Muscle of arm (tissue), 12 donors: ENCODE measurements around the gene FRAS1. TPM values are rescaled to one million over a fixed set of nuclear protein-coding genes. Genes with fewer than 3 reads are reported as not detected.
"Not testable (repeated sequence)": the region's sequence is repeated elsewhere in the genome, so short reads cannot be mapped to it uniquely, and the experiment has no call there.

Experiments used
- DNase-seq: peaks from one replicate; pipeline ENCODE4 v3.0.0-alpha.2; 2013
- polyA plus RNA-seq, 12 donors: library from polyadenylated mRNA; unstranded; fragments of 120-200 nt; gene quantifications; one replicate each; pipeline ENCODE4 v1.2.1, GENCODE V29; 2013; ENCODE audit not compliant: insufficient read length in 12 of 12

FRAS1 gene
- polyA plus RNA-seq, 12 donors: 5.0 to 19.8 (median 8.0) TPM; not detected in 1

DNA sequence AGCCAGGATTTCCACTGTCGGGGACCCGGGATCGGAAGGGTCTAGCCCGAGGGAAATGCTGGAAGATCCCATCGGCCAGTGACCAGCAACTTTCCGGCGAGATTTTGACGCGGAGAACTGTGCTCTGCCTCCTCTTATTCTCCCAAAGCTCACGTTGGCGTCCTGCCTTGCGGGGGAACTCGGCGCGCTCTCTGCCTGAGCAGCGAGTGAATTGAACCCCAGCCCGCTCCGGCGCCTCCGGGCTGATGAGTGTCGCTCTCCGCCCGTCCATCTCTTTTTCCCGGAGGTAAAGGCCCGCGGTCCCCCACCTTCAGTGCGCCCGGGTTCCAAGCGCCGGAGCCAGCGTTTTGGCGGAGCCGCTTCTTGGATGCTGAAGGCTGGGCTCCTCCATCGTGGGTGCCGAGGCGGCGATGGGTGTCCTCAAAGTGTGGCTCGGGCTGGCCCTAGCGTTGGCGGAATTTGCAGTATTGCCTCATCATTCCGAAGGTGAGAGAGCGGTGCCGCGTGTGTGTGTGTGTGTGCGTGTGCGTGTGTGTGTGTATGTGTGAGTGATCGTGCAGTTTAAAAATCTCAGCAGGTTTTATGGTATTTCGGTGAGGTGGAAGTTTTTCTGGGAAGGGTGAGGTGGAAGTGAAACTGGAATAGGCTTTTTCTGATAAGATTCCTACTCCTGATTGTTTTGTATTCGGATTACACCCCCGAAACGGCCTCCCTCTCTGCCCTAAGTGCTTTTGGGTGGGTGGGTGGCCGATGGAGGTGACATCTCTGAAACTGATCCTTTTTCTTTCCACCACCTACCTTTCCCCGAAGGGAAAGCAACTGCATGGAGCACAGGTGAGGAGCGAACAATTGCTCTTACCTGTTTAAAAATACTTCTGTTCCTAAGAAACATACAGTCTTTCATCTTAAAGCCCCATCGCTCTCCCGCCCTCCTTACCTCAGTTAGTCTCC, 752 bp downstream of the FRAS1 start:
- no peak for DNase-seq

DNA sequence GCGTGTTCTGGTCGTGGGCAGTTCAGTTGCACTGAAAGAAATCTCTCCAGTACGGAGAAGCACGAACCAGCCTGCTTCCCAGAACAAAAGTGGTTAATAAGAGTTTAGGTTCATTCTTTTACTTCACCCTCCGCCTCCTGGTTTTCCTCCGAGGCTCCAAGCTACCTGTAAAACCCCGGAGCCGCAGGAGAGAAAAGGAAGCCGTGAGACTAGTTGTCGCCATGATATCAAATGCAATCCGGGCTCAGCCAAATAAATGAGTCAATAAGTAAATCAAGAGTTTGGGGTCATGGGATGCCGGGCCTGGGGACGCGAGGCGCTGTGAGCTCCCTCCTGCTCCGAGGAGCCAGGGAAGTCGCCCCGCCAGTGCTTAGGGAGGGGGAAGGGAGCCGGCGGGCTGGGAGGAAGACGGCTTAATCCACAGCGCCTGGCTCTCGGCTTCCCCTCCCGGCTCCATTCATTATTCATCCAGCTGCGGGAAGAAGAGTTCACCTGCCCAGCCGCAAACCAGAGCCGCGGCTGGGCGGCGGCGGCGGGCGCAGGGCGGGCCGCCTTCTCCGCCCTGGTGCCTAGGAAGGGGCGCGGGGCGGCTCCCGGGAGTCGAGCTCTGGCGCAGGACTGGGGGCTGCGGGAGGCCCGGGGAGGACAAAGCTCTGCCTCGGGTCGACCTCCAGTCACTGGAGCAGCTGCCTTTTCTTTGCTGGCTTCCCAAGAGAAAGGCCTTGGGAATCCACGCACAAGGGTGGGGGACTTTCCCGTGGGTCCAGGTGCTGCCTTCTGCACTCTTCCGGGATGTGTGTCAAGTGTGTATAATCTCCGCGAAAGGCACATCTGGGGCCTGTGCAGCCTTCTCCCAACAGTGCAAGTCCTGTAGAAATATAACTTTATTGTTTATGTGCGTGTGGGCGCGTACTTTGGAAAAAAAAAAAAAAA, 1.7 kb downstream of the FRAS1 start:
- peak; percentile 43 for DNase-seq

DNA sequence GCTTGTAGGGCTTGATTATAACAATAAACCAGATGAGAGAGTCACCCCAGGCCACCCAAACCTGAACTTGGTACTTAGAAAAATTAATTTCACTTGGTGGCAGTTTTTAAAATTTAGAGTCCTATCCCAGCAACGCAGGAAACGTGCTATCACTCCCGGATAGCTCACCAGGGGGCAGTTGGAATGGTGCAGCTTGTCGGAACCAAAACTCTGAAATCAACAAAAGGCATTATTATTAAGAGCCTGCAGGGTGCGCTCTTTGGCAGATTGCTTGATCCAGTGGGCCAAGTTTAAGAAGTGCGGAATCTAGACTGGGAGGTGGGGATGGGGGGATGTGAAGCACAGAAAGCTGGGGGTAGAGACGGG, 2.4 kb downstream of the FRAS1 start:
- peak; percentile 63 for DNase-seq

DNA sequence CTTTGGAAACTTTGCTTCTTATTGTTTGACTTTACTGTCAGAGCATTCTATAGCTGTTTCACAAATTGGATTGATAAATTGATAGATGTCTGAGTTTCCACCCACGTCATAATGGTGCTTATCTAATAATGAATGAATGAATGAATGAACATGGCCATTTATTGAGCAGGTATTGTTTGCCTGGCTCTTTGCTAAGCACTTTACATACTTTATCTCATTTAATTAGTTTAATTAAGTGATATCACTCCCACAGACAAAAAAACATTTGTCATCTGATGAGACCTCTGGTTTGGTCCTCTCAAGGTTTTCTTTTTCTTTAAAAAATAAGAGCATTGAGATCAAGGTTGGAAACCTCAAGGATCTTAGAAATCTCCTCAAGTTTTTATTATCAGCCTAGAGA, 2.8 kb downstream of the FRAS1 start:
- DNase-seq: no peak

DNA sequence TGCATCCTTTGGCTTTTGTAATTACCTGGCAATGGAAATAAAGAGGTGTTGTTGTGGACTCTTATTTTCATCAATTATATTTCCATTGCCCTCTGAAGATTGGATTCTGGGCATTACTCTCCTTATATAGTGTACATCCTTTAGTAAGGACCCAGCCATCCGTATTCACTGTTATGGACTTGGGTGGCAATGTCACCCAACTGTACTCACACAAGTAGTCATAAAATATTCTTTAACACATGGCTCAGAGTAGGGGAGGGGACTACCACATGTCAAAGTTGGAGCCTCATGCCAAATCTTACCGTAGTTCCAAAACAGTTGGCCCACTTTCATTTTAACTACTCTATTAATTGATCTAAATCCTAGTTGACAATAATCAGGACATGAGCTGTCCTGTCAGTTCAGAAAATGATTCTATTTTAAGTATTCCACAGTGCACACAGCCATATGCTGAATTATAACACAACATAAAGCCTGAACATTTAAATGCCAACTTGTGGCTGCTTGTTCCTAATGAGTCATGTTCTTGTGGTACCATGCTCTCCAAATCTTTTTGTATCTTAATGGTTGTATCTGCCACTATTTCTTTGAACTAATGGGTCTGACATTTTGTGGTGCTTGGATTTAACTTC, 4.9 kb downstream of the FRAS1 start:
- no peak for DNase-seq

DNA sequence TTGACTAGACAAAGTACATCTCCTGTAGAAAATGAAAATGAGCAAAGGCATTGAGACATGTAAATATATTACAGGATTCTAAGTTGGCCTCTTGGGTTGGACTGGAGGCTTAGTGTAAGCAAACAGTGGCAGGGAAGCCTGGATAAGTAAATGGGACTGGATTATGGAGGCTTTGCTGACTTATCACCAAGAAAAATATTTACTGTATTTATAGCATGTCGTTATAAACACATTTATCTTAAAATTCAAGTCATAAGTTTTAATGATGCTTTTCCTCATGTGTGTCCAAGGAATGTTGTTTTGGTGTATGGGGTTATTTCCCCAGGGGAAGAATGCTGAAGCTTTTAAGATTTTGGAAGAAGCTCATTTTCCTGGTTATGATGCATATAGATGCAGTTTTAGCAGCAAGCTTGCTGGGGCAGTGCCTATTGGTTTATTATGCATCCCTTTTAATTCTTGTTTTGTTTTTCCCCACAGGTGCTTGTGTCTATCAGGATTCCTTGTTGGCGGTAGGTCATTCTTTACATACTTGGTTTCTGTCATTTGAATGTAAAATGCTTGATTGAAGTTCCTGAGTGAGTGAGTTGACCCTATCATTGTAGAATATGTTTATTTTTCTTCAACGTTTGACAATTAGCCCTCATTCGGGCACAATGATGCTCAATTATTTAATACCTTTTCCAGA, 8.5 kb downstream of the FRAS1 start:
- DNase-seq: no peak

DNA sequence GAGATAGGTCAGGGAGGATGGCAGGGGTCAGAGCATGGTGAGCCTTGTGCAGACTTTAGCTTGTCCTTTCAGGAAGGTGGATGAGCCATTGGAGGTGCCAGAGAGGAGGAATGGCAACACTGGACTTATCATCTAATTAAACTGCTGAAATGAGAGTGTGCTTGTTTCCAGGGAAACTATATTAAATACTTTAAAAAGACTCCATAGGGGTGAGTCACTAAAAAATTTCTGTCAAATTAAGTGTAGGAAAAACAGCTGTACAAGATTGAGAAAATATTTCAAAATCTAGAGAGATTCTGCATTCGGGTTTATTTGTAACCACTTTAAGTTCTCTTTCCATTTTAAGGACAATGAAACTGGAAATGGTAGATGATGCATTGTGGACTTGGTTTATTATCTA, 11.4 kb downstream of the FRAS1 start:
- DNase-seq: no peak

DNA sequence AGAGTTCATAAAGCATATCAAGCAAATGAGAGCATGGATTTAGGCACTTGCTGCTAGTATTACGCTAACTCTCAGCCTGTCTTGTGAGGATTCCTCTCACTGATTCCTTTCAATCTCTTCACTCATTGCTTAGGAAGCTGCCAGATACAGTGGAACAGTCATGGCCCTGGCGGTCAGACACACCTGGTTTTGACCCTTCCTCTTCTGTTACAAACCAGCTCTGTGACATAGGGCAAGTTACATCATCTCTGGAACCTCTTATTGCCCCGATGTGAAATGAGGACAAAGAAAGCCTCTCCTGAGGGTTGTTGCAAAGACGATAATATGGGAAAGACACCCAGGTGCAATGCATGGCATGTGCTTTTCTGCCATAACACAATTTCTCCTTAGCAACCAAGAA, 12.2 kb downstream of the FRAS1 start:
- no peak for DNase-seq

DNA sequence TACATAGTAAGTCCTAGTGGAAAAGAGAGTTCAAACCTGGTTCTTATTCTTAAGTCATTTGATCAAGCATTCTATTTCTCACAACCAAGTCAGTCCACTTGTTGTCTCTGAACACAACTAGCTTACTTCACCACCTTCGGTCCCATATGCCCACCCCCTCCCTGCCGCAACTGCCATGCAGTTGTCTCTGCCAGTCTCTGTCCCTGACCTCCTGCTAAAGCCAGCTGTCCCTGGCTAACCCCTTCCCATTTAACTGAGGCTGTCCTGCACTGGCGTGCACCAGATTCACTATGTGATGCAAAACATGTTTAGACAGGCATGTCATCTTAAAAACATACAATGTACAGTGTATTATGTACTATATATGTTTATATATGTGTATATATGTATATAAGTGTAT, 12.7 kb downstream of the FRAS1 start:
- DNase-seq: peak; percentile 30

DNA sequence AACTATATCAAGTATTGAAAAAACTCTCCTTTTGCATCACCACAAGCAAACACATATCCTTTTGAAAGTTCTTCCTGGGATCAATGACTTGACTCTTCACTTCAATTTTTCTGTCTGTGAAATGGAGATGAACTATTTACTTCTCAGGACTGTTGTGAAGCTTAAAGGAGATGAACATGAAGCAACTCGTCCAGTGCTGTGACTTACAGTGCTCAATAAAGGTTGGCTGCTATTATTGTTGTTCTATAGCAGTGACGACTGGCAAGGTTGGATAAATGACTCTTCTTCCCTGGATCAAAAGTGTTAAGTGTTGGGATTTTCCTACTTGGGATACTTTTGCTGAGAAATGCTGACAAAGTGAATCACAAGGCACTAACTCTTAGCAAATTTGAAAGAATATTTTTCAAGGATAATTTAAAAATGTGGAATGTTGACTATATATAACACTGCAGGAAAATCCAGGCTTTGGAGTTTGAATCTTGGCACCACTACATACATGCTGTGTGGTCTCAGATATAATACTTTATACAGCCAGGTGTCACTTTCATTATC, 13.7 kb downstream of the FRAS1 start:
- DNase-seq: no peak

DNA sequence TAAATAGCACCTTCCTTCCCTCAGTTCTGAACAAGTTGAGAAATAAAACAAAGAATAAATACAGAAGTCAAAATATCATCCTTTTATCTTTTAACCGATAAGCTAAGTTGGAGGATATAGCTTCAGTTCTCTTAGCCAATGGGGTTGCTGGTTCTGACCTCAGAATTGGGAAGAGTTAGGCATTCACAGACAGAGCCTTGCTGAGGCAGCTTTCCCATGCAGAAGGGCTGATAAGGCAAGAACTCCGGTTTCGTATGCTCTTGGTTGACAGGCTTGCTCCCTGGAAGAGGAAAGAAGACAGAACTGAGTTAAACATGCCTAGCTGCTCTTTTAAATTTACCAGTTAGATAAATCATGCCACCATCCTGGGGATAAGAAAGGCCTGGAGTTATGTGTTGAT, 17.6 kb downstream of the FRAS1 start:
- no peak for DNase-seq

DNA sequence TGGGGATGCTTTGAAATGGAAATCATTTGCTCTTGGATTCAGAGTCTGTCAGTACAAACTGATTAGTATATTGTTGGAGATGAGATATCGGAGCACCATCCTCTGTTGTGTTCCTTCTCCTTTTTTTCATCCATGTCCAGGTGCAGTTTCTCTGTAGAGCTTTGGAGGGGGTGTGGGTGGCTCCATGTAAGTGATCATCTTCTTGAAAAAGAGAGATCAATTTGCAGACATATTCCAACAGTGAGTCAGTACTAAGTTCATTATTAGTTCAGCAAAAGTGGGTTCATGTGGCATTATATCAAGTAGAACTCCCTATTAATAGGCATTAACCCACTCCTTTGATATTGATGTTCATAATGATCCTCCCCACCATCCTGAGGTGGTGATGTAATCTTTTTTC, 18.9 kb downstream of the FRAS1 start:
- DNase-seq: no peak

DNA sequence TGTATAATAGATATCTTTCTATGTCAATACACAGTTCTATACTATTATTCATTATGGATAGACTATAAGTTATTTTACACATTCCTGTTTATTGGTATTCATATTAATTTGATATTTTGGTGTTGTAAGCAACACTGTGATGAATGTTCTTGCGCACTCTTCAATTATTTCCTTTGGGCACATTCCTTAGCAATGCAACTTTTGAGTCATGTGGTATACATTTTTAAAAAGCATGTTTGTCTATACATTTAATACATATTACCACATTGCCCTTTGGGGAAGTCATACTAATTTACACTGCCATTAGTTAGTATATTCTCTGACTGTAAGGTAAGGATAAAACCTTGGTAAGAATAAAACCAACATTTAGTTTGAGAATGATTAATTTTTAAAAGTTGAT, 21.0 kb downstream of the FRAS1 start:
- no peak for DNase-seq

DNA sequence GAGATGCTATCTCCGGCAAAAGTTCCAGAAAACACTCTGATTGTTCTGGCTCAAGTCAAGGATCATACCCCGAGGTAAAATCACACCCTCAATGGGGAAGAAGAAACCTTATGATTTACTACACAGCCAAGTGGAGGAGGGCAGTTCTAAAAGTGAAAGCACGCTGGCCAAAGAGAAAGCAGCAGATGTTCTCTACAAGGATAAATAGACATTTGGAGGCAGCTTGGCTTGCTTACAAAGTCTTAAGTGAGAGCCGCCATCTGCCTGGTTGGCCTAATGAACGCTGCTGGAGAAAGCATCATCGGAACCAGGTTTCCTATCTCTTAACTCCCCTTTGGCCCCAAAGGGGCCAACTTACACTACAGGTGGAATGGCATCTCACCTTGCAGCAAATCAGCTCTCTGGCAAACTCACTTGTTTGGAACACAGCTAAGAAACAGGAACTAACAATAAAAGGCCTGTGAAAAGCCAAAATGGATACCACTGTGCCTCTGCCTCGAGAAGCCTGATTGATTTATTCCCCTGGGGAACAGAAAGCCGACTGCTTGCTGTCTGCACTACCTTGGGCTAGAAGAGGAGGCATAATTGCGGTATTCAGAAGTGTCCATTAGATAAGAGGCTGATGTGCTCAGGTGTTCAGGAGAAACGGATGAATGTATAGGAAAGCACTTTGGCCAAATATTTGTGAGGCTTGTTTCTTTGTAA, 22.8 kb downstream of the FRAS1 start:
- DNase-seq: no peak

DNA sequence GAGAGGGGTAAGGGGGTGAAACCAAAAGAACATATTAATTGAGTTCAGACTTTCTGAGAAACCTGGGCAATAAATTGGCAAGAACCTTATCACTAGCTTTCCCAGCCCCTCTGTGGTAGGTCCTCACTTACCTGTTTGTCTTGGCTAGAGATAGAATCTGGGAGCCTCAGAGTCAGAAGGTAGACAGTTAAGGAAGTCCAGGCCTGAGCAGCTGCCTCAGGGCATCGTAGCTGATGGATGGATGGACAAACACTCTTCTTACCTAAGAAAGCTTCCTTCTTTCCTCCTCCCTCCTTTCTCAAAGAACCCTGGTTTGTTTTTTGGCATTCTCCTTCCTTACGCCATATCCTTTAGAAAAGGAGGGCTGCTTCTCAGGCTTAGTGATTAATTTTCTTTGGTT, 24.4 kb downstream of the FRAS1 start:
- DNase-seq: no peak

DNA sequence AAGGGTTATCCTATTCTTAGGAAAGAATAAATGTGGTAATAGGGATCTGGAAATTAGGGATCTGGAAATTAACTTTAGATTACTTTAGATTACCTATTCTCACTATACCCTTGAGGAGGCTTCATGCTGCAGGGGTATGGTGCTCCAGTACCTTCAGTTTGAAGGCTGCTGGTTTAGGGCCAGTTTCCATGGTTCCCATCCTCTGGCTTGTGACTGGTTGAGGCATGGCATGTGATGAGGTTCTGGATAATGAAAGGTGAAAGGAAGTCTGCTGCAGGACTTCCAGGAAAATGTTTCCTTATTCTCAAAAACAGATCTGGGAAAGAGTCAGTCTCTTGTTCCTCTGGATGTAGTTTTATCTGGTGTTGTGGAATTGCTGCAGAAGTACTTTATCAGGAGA, 25.9 kb downstream of the FRAS1 start:
- no peak for DNase-seq

DNA sequence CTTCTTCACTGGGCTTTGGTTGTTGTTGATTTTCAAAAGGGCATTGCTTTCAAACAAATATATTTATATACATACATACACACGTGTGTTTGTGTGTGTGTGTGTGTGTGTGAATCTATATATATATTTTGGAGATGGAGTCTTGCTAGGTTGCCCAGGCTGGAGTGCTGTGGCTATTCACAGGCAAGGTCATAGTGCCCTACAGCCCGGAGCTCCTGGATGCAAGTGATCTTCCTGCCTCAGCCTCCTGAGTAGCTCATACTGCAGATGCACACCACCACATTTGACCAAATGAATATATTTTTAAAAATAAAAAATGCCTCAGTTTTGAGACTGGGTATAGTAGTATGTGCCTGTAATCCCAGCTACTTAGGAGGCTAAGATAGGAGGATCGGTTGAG, 34.4 kb downstream of the FRAS1 start:
- DNase-seq: no peak

DNA sequence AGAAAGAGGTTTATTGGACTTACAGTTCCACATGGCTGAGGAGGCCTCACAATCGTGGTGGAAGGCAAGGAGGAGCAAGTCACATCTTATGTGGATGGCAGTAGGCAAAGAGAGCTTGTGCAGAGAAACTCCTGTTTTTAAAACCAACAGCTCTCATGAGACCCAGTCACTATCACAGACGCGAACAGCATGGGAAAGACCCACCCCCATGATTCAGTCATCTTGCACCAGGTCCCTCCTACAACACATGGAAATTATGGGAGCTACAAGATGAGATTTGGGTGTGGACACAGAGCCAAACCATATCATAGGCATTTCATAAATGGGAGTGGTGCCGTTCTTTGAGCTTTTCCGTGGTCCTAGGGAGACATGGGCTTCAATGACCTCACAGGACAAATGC, 35.2 kb downstream of the FRAS1 start:
- DNase-seq: not testable (repeated sequence)

DNA sequence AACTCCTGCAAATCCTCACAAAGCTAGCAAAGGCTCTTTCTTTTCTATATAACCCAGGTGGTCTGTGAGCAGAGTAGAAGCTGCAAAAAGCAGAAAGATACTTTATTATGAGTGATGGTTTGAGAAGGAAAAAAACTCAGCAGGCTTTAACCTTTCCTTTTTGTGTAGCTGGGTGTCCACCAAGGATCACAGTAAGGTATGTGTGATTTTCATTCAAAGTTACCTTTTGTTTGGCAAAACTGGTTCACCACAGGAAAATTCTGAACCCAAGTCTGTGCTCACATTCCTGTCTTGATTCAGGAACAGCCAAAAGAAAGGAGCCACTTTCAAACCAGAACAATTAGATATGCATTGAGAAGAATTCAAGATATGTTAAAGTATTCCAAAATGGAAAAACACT, 35.7 kb downstream of the FRAS1 start:
- DNase-seq: no peak

DNA sequence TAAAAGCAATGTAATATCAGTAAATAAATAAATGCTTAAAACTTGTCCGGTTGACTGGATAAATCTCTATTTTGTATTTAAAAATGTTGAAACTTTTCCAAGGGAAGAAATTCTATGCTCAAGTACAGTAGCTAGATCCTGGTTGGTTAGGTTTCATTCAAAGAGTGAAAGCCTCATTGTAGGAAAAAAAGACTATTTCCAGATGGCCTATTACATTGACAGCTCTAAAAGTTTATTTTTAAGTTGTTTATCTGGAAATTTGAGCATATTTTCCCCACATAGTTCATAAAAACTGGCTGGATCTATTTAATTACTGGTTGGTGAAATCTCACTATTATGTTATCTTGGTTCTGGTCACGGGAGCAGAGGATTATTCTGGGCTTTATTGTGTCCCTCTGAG, 38.0 kb downstream of the FRAS1 start:
- no peak for DNase-seq

DNA sequence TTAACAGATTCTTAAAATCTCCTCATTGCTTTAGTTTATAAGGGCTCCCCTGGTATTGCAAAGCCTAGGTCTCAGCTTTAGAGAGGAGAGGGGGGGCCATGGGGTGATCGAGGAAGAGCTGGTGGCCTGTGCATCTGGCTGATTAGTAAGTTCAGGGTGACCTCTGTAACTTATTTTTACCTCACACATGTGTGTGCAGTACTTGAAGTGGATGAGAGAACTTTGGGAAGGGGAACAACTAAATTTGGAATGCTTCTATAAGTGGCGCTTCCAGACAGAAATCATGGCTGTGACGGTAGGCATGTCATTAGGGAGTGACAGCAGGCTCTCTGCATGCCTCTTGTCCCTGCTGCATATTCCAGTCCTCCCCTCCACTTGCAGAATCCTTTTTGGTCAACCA, 41.9 kb downstream of the FRAS1 start:
- no peak for DNase-seq
